GM18870 (cell line): ENCODE results near the gene RNF31.

Source experiments
- ATAC-seq: cut with Tn5 transposase; IDR thresholded peaks from one replicate; pipeline ENCODE4 v1.9.1; 2021; ENCODE audit warnings: moderate library complexity; ENCODE audit not compliant: unreplicated experiment

The RNF31 gene

GRCh38 chr14:24181371-24182077 is 34.2 kb downstream of the RNF31 start:
- ATAC-seq: no peak

GRCh38 chr14:24182110-24182882 is 35.0 kb downstream of the RNF31 start:
- ATAC-seq: no peak

- no peak for ATAC-seq
These were observed 35.8 kb downstream of the RNF31 start for GRCh38 chr14:24183014-24183481.

GRCh38 chr14:24184104-24184970 is 37.0 kb downstream of the RNF31 start:
- ATAC-seq: no peak

GRCh38 chr14:24185026-24185425 is 37.7 kb downstream of the RNF31 start:
- no peak for ATAC-seq

GRCh38 chr14:24185741-24186140 is 38.4 kb downstream of the RNF31 start:
- no peak for ATAC-seq

- no peak for ATAC-seq
These were observed 39.7 kb downstream of the RNF31 start for GRCh38 chr14:24186831-24187538.

- no peak for ATAC-seq
These were observed 40.2 kb downstream of the RNF31 start for GRCh38 chr14:24187539-24187915.

GRCh38 chr14:24188251-24189058 is 41.2 kb downstream of the RNF31 start, which contains the start of gene IPO4:
Gene IPO4, minus strand, starts transcription at chr14:24188816. Its CDS starts 29 bp downstream, at chr14:24188787.
- ATAC-seq: peak; percentile 85

GRCh38 chr14:24189059-24189375 is 41.7 kb downstream of the RNF31 start:
- ATAC-seq: no peak

- ATAC-seq: no peak
These were observed 42.2 kb downstream of the RNF31 start for GRCh38 chr14:24189460-24189859.

- no peak for ATAC-seq
These were observed 43.1 kb downstream of the RNF31 start for GRCh38 chr14:24190416-24190815.

- no peak for ATAC-seq
These were observed 45.6 kb downstream of the RNF31 start for GRCh38 chr14:24192933-24193332.

GRCh38 chr14:24194186-24194872 is 47.0 kb downstream of the RNF31 start:
- no peak for ATAC-seq

- ATAC-seq: no peak
These were observed 47.5 kb downstream of the RNF31 start for GRCh38 chr14:24194873-24195185.

- peak; percentile 74 for ATAC-seq
These were observed 48.1 kb downstream of the RNF31 start, which contains the start of gene TM9SF1 for GRCh38 chr14:24195186-24196070. Gene TM9SF1, minus strand, starts transcription at chr14:24195441. Its CDS starts 422 bp downstream, at chr14:24195019.

- peak; percentile 22 for ATAC-seq
These were observed 49.1 kb downstream of the RNF31 start for GRCh38 chr14:24196071-24197055.
